ENCODE data around the gene ENOX1.

Gene ENOX1

DNA sequence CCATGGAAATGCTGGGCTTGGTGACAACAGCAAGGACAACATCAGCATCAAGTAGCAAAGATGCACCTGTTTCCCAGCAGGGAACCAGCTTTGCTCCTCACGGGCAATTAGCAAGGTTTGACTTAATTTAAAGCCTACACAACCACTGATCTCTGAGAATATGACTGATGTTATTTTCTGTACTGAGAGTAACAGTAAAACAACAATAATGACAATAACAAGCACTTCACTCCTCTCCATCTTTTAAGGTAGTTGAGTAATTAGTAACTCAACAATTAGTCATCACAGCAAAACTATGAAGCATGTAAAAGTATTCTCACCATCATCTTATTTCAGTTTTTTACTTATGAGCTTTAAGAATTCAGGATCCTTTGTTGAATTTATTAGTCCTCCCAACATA lies 37.3 kb downstream of the ENOX1 start:
- TF ChIP-seq, protein P1, sequence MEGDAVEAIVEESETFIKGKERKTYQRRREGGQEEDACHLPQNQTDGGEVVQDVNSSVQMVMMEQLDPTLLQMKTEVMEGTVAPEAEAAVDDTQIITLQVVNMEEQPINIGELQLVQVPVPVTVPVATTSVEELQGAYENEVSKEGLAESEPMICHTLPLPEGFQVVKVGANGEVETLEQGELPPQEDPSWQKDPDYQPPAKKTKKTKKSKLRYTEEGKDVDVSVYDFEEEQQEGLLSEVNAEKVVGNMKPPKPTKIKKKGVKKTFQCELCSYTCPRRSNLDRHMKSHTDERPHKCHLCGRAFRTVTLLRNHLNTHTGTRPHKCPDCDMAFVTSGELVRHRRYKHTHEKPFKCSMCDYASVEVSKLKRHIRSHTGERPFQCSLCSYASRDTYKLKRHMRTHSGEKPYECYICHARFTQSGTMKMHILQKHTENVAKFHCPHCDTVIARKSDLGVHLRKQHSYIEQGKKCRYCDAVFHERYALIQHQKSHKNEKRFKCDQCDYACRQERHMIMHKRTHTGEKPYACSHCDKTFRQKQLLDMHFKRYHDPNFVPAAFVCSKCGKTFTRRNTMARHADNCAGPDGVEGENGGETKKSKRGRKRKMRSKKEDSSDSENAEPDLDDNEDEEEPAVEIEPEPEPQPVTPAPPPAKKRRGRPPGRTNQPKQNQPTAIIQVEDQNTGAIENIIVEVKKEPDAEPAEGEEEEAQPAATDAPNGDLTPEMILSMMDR (conservative IDR thresholded peaks at IDR 0.05), result no peak
- H3K27ac ChIP-seq, result no peak overlapping the region

DNA sequence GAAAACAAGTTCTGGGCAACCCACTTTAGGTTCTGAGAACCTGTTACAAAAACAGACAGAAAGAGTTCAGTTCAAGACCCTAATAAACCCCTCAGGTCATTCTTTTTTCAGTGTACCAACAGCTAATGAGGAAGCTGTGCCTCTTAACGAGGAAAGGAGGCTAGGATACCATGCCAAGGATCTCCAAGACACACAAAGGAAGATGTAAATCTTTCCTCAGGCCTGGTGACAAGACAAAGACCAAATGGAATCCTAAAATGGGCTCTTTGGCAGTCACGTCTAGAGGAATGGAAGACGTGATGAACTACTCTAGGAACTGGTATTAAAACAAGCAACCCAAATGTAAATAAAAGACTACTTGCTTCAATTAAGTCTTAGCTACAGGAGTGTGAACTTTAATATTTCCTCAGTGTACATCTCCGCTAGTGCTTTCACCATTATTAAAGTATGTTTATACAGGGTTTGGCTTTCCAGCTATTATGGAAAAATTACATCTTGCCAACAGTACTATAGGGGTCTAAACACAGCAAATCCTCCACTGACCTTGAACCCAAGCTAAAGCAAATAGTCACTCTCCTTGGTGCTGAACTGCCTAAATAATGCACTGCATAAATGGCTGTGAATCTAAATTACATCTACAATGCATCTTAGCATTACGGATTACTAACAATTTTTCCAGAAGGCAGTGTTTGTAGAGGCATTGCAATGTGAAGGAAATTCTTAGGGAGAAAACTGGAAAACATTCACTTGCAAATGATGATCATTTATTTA lies 42.3 kb downstream of the ENOX1 start:
- no peak overlapping the region for H3K27ac ChIP-seq
- TF ChIP-seq, protein P1 (conservative IDR thresholded peaks at IDR 0.05), result no peak

DNA sequence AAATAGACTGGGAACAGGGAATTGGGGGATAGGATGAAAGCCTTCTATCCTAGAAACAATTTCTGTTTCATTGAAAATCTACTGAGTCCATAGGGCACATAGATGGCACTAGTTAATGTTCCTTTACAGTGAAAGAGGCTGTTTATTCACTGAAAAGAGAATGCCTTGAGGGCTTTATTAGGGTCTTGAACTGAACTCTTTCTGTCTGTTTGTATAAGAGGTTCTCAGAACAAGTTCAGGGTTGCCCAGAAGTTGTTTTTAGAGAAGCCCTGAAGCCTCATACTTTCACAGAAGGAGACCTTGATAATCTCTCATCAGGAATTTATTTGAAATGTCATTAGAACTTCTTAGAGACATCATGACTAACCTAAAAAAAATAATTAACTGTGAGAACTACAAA lies 43.9 kb downstream of the ENOX1 start:
- H3K27ac ChIP-seq, result no peak overlapping the region
- TF ChIP-seq, protein P1 (conservative IDR thresholded peaks at IDR 0.05), result no peak

DNA sequence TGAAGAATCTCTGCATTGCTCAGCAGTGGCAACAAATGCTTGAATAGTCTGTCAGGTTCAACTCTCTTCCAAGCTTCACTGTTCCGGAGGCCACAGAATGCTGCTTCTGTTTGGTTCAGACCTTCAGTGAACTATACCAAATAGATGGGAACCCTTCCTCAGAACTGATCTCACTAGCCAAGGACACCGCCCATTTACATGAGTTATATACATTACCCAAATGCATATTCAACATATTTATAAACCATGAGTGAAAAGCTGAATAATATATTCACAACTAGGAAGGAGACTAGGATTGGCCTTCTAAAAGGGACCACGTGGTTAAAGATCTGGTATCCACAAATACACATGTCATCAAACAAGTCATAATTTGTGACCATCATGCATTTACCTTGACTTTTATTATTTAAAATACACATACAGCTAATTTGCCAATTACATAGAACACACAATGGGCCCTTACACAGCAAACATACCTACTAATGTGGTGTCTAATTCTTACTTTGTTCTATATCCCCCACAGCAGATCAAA lies 49.3 kb downstream of the ENOX1 start:
- H3K27ac ChIP-seq, result no peak overlapping the region
- TF ChIP-seq, protein P1 (conservative IDR thresholded peaks at IDR 0.05), result no peak

DNA sequence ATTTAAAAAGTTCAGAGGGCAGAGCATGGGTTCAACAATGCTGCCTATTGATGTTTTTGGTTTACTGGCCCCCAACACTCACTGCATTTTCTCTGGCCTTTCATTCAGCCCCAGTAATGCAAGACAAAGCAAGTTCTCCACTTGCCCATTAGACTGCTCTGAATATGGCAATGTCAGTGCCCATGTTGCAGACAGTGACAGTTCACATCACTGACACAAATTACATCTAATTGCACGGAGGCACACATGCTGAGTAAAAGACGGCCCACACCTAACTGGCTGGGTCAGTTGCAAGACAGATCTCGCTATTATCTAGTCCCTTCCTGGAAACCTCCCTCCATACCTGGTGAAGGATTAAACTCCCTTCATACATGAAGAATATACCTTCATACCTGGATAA lies 54.0 kb downstream of the ENOX1 start:
- no peak overlapping the region for H3K27ac ChIP-seq
- TF ChIP-seq, protein P1 (conservative IDR thresholded peaks at IDR 0.05), result no peak

DNA sequence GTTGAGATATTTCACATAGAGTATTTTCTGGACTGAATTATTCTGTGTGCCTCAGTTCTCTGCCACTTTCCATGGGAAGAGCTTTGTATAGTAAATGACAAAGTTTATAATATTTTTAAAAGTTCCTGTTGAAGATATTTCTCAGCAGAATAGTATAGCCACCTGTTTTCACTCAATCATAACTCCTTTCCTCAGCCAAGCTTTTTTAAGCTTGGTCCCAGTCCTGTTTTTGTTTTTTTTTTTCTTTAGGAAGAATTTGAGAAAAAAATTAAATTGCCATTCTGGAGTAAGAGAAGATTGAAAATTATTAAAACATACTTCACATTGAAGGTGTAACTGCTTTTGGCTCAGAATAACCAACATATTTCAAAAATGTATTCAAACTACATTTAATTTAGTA lies 55.5 kb downstream of the ENOX1 start:
- TF ChIP-seq, protein P1 (conservative IDR thresholded peaks at IDR 0.05), result no peak
- no peak overlapping the region for H3K27ac ChIP-seq

DNA sequence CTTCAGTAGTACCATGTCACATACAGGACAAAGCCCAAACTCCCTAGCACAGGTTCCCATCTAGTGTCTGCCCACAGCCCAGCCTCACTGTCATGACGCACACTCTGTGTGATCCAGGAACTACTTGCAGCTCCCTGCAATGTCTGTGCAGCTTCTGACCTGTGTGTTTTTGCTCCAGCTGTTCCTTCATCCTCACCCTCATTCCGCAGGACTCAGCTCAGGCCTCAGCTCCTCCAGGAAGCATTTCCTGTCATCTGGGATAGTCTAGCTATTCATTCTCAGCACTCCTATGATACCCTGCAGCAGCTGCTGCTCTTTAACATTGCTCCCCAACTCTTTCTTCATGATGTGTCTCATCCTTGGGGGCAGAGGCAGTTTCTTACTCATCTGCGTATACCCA lies 56.1 kb downstream of the ENOX1 start:
- H3K27ac ChIP-seq, result no peak overlapping the region
- TF ChIP-seq, protein P1 (conservative IDR thresholded peaks at IDR 0.05), result no peak
